D721Med (cell line): ENCODE data around the gene TPD52L2.

Source experiments
- DNase-seq: peaks from one replicate; pipeline ENCODE4 v3.0.0; 2011; ENCODE audit warnings: low spot score; ENCODE audit not compliant: insufficient read length
- FAIRE-seq: peaks from 2 replicates; lab custom pipeline; 2011; peaks lifted over from hg19 to GRCh38; lab: Jason Lieb, UNC
- CTCF ChIP-seq: IDR thresholded peaks from 2 replicates; pipeline ENCODE4 v1.5.1; 2012; ENCODE audit warnings: mild to moderate bottlenecking, control low read depth; ENCODE audit not compliant: insufficient read depth; ENCODE audit errors: missing control alignments

TPD52L2 gene

GRCh38 chr20:63934271-63935068, 69.4 kb downstream of the TPD52L2 start:
- DNase-seq (no peak), FAIRE-seq (no peak)
- TF ChIP-seq CTCF: no peak

GRCh38 chr20:63935447-63935846, 70.4 kb downstream of the TPD52L2 start:
- no peak for TF ChIP-seq CTCF
- FAIRE-seq: no peak
- DNase-seq: no peak

- no peak for DNase-seq
- no peak for FAIRE-seq
- TF ChIP-seq CTCF: no peak
Observed at GRCh38 chr20:63937596-63937995, 72.5 kb downstream of the TPD52L2 start.

GRCh38 chr20:63939061-63939935, 74.2 kb downstream of the TPD52L2 start:
- no peak for TF ChIP-seq CTCF
- DNase-seq (no peak), FAIRE-seq (no peak)

- no peak for TF ChIP-seq CTCF
- DNase-seq (no peak), FAIRE-seq (no peak)
Observed at GRCh38 chr20:63940071-63940471, 75.0 kb downstream of the TPD52L2 start.

- TF ChIP-seq CTCF: no peak
- DNase-seq: no peak
- no peak for FAIRE-seq
Observed at GRCh38 chr20:63940472-63941266, 75.6 kb downstream of the TPD52L2 start.
